ENCODE measurements around the gene GNMT. TPM values are rescaled to one million over a fixed set of nuclear protein-coding genes. Genes with fewer than 3 reads are reported as not detected.
A peak's percentile ranks its signal among the peaks of the same experiment; 100 is the strongest.

The GNMT gene
- polyA plus RNA-seq, 2 of the 4 experiments (the other 2 are of a cell fraction) = 0.12 to 0.23 TPM

- Histone ChIP-seq H3K9me3 (no peaks in the 10 kb centered on the region), H3K27ac (no peak overlapping the region), H3K4me3 (no peak overlapping the region), H3K4me2 (no peak overlapping the region), H3K4me1 (peaks cover 7% of the 10 kb centered on the region; the same call in 1 of the 3 replicates)
- WGBS (ENCODE audit: missing lambda C conversion rate) = 73% methylated on average over 5 of the region's 6 CpGs
- ChIA-PET CTCF (interaction anchor here (0.9 to 7.3 kb wide), 10 partner anchors 10 to 136 kb away, joined by 3 to 69 read pairs (median 4); no protein-coding TSS in a partner anchor), POLR2A (no interaction called here)
- DNase-seq (ENCODE audit: low read depth in 1 of 2, low spot score in 1 of 2) = peak in 1 of 2 experiments; percentile 58
- peak; percentile 39 for TF ChIP-seq CTCF (IDR thresholded peaks at IDR 0.05)
- no peak for TF ChIP-seq FOSB (CRISPR knock-in tag; IDR thresholded peaks at IDR 0.05)
- TF ChIP-seq RAD21 (conservative IDR thresholded peaks at IDR 0.05 in 1 of 2, IDR thresholded peaks at IDR 0.05 in 1 of 2) = peak; percentile 19 to 32; a peak in 3 of 5 replicates
- no peak for TF ChIP-seq ESRRA (IDR thresholded peaks at IDR 0.05; ENCODE audit: borderline replicate concordance, low read length)
- TF ChIP-seq SMC3 (IDR thresholded peaks at IDR 0.05) = peak; percentile 28; the same call in 1 of the 3 replicates
- TF ChIP-seq NR3C1 (IDR thresholded peaks at IDR 0.05) = no peak
- FAIRE-seq = no peak
- ATAC-seq = peak in 1 of 2 experiments; percentile 27; a peak in 1 of 6 replicates
Measured at GRCh38 chr6:43009124-43009523, 48.6 kb downstream of the GNMT start.

GRCh38 chr6:43011207-43011606 lies 50.7 kb downstream of the GNMT start:
- H3K4me1 ChIP-seq = peaks cover 13% of the 10 kb centered on the region; the same call in 1 of the 3 replicates
- H3K27ac ChIP-seq = no peak overlapping the region
- TF ChIP-seq RFX5 (IDR thresholded peaks at IDR 0.05) (no peak), FOXS1 (CRISPR knock-in tag; IDR thresholded peaks at IDR 0.05) (no peak), CEBPB (IDR thresholded peaks at IDR 0.05) (no peak), HOXB5 (CRISPR knock-in tag; IDR thresholded peaks at IDR 0.05) (no peak), FOSB (CRISPR knock-in tag; IDR thresholded peaks at IDR 0.05) (no peak), HOXB13 (CRISPR knock-in tag; IDR thresholded peaks at IDR 0.05; ENCODE audit: low read depth) (no peak), PHF8 (IDR thresholded peaks at IDR 0.05; ENCODE audit: borderline replicate concordance, low read depth) (no peak), POLR2A (IDR thresholded peaks at IDR 0.05; ENCODE audit: low read length) (no peak)
- ATAC-seq = no peak
- no peaks in the 10 kb centered on the region for H3K9me3 ChIP-seq
- no peak overlapping the region for H3K4me2 ChIP-seq
- H3K4me3 ChIP-seq = no peak overlapping the region
- DNase-seq (ENCODE audit: low read depth in 1 of 2, low spot score in 1 of 2) = no peak
- ChIA-PET POLR2A (interaction anchor here (0.7 to 1.9 kb wide), 2 partner anchors 9 to 27 kb away, joined by 3 to 6 read pairs; partner anchors contain the start of gene PPP2R5D), CTCF (interaction anchor here (0.6 to 7.3 kb wide), 4 partner anchors 12 to 195 kb away, joined by 3 to 69 read pairs (median 10); no protein-coding TSS in a partner anchor)
- WGBS (ENCODE audit: missing lambda C conversion rate) = 81% methylated on average over 6 of the region's 6 CpGs
- no peak for FAIRE-seq

GRCh38 chr6:43012364-43012763 lies 51.8 kb downstream of the GNMT start:
- CTCF ChIA-PET = interaction anchor here (2.0 kb wide), 1 partner anchor 131 kb away, joined by 11 read pairs; no protein-coding TSS in a partner anchor
- TF ChIP-seq ZNF302 (CRISPR knock-in tag; IDR thresholded peaks at IDR 0.05) (no peak), HDAC2 (IDR thresholded peaks at IDR 0.05) (no peak), JUNB (IDR thresholded peaks at IDR 0.05) (no peak), CEBPB (IDR thresholded peaks at IDR 0.05) (no peak), ZSCAN20 (CRISPR knock-in tag; IDR thresholded peaks at IDR 0.05) (no peak), MAFK (IDR thresholded peaks at IDR 0.05; ENCODE audit: partially characterized antibody) (no peak), NR3C1 (IDR thresholded peaks at IDR 0.05) (no peak), CTCF (IDR thresholded peaks at IDR 0.05) (no peak), KDM1A (IDR thresholded peaks at IDR 0.05; ENCODE audit: low read depth) (no peak), RNF2 (IDR thresholded peaks at IDR 0.05; ENCODE audit: borderline replicate concordance, low read depth) (no peak), BCL3 (IDR thresholded peaks at IDR 0.05) (no peak), JUN (IDR thresholded peaks at IDR 0.05) (no peak), HOXA7 (CRISPR knock-in tag; IDR thresholded peaks at IDR 0.05) (no peak), REST (IDR thresholded peaks at IDR 0.05) (no peak), GATA3 (IDR thresholded peaks at IDR 0.05; ENCODE audit: borderline replicate concordance) (no peak), HOXB13 (CRISPR knock-in tag; IDR thresholded peaks at IDR 0.05; ENCODE audit: low read depth) (no peak)
- 94% methylated on average over 6 of the region's 6 CpGs for WGBS (ENCODE audit: missing lambda C conversion rate)
- peak overlapping the region; percentile 79 for H3K4me2 ChIP-seq
- ATAC-seq (no peak), DNase-seq (ENCODE audit: low read depth in 1 of 2, low spot score in 1 of 2) (no peak), FAIRE-seq (no peak)
- H3K27ac ChIP-seq = no peak overlapping the region
- no peaks in the 10 kb centered on the region for H3K9me3 ChIP-seq
- no peak overlapping the region for H3K4me3 ChIP-seq
- POLR2A ChIA-PET = interaction anchor here (1.4 to 1.6 kb wide), 2 partner anchors 28 to 41 kb away, joined by 3 read pairs; partner anchors contain the start of genes CUL7 and PPP2R5D
- peaks cover 13% of the 10 kb centered on the region; the same call in 1 of the 3 replicates for H3K4me1 ChIP-seq

Data from A549 (cell line).